Tibial artery (tissue), 4 donors: ENCODE measurements around the gene PCDHGA8.
"Not testable (repeated sequence)": the region's sequence is repeated elsewhere in the genome, so short reads cannot be mapped to it uniquely, and the experiment has no call there.

Experiments
- DNase-seq, 2 donors: peaks; one replicate each; pipeline ENCODE4 v3.0.0-alpha.2; 2019
- H3K27ac ChIP-seq, 2 donors: fragments of 200-600 bp; sonication (generic) in 1 of 2; 1 replicate in 1 of 2; 2 replicates in 1 of 2; pipeline ENCODE4 v1.5.1; 2018 to 2019; ENCODE audit warnings: mild to moderate bottlenecking in 1 of 2
- H3K27me3 ChIP-seq, 2 donors: fragments of 200-600 bp; sonication (generic) in 1 of 2; one replicate each; pipeline versions ENCODE4 v1.5.1 to v1.6.0; 2016 to 2019
- H3K36me3 ChIP-seq, 3 donors: fragments of 200-600 bp; sonication (generic) in 2 of 3; one replicate each; pipeline ENCODE4 v1.5.1; 2016 to 2019; ENCODE audit warnings: mild to moderate bottlenecking in 2 of 3
- H3K4me1 ChIP-seq, 4 donors: fragments of 200-600 bp; sonication (generic) in 2 of 4; 1 replicate in 3 of 4; 2 replicates in 1 of 4; pipeline ENCODE4 v1.5.1; 2016 to 2019
- H3K4me3 ChIP-seq, 2 donors: fragments of 200-600 bp; sonication (generic) in 1 of 2; 1 replicate in 1 of 2; 2 replicates in 1 of 2; pipeline ENCODE4 v1.5.1; 2018 to 2019; ENCODE audit warnings: mild to moderate bottlenecking in 2 of 2
- H3K9me3 ChIP-seq, 3 donors: fragments of 200-600 bp; sonication (generic) in 1 of 3; one replicate each; pipeline ENCODE4 v1.5.1; 2016 to 2019
- CTCF ChIP-seq, 2 experiments: fragments of 200-600 bp in 1 of 2; fragments of 450-650 bp in 1 of 2; IDR thresholded peaks; one replicate each; pipeline ENCODE4 v1.5.1; 2017 to 2019; ENCODE audit warnings: antibody characterized with exemption in 2 of 2, mild to moderate bottlenecking in 1 of 2, moderate library complexity in 1 of 2
- intact Hi-C: fragments of 100-400 bp; cut with DNase I; formaldehyde crosslinking; loops from one replicate; pipeline ENCODE4 v1.15.0; 2023; ENCODE audit warnings: low total_unique reads

Gene PCDHGA8

DNA sequence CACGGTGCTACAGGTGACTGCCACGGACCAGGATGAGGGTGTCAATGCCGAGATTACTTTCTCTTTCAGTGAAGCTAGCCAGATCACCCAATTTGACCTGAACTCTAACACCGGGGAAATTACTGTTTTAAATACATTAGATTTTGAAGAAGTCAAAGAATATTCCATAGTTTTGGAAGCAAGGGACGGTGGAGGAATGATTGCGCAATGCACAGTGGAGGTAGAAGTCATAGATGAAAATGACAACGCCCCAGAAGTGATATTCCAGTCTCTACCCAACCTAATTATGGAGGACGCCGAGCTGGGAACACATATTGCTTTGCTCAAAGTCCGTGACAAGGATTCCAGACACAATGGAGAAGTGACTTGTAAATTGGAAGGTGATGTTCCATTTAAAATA, 3.8 kb upstream of the PCDHGA8 start:
- Histone ChIP-seq H3K4me1 (no peaks in the 10 kb centered on the region), H3K36me3 (peaks cover 4 to 78% (median 70%) of the 10 kb centered on the region in 3 donors), H3K4me3 (no peak overlapping the region), H3K27me3 (no peaks in the 10 kb centered on the region), H3K9me3 (peaks cover 35 to 98% (median 86%) of the 10 kb centered on the region in 3 donors), H3K27ac (no peak overlapping the region)
- intact Hi-C loops, result no loop called here
- DNase-seq, result no peak
- TF ChIP-seq CTCF (IDR thresholded peaks at IDR 0.05), result no peak

DNA sequence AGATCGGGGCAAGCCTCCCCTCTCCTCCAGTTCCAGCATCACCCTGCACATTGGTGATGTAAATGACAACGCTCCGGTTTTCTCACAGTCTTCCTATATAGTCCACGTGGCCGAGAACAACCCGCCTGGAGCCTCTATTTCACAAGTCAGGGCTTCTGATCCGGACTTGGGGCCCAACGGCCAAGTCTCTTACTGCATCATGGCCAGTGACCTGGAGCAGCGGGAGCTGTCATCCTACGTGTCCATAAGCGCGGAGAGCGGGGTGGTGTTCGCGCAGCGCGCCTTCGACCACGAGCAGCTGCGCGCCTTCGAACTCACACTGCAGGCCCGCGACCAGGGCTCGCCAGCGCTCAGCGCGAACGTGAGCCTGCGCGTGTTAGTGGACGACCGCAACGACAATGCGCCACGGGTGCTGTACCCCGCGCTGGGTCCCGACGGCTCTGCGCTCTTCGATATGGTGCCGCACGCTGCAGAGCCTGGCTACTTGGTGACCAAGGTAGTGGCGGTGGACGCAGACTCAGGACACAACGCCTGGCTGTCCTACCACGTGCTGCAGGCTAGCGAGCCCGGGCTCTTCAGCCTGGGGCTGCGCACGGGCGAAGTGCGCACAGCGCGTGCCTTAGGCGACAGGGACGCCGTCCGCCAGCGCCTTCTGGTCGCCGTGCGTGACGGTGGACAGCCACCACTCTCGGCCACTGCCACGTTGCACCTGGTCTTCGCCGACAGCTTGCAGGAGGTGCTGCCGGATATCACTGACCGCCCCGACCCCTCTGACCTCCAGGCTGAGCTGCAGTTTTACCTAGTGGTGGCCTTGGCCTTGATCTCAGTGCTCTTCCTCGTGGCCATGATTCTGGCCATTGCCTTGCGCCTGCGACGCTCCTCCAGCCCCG, 3.0 kb upstream of the PCDHGA8 start:
- Histone ChIP-seq H3K4me3 (no peak overlapping the region), H3K4me1 (no peaks in the 10 kb centered on the region), H3K36me3 (peaks cover 4 to 74% (median 66%) of the 10 kb centered on the region in 3 donors), H3K9me3 (peaks cover 35 to 98% (median 86%) of the 10 kb centered on the region in 3 donors), H3K27me3 (no peaks in the 10 kb centered on the region), H3K27ac (no peak overlapping the region)
- intact Hi-C loops, result no loop called here
- no peak for DNase-seq
- no peak for TF ChIP-seq CTCF (IDR thresholded peaks at IDR 0.05)

DNA sequence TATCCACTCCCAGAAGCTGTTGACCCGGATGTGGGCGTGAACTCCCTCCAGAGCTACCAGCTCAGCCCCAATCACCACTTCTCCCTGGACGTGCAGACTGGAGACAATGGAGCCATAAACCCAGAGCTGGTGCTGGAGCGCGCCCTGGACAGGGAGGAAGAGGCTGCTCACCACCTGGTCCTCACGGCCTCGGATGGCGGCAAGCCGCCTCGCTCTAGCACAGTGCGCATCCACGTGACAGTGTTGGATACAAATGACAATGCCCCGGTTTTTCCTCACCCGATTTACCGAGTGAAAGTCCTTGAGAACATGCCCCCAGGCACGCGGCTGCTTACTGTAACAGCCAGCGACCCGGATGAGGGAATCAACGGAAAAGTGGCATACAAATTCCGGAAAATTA, 834 bp downstream of the PCDHGA8 start:
- DNase-seq, result no peak
- H3K36me3 ChIP-seq, result peaks cover 4 to 63% (median 45%) of the 10 kb centered on the region in 3 donors
- H3K27ac ChIP-seq, result no peak overlapping the region
- TF ChIP-seq CTCF (IDR thresholded peaks at IDR 0.05), result no peak
- no peaks in the 10 kb centered on the region for H3K4me1 ChIP-seq
- no peaks in the 10 kb centered on the region for H3K27me3 ChIP-seq
- peaks cover 37 to 98% (median 84%) of the 10 kb centered on the region in 3 donors for H3K9me3 ChIP-seq
- intact Hi-C loops, result no loop called here
- H3K4me3 ChIP-seq, result no peak overlapping the region

DNA sequence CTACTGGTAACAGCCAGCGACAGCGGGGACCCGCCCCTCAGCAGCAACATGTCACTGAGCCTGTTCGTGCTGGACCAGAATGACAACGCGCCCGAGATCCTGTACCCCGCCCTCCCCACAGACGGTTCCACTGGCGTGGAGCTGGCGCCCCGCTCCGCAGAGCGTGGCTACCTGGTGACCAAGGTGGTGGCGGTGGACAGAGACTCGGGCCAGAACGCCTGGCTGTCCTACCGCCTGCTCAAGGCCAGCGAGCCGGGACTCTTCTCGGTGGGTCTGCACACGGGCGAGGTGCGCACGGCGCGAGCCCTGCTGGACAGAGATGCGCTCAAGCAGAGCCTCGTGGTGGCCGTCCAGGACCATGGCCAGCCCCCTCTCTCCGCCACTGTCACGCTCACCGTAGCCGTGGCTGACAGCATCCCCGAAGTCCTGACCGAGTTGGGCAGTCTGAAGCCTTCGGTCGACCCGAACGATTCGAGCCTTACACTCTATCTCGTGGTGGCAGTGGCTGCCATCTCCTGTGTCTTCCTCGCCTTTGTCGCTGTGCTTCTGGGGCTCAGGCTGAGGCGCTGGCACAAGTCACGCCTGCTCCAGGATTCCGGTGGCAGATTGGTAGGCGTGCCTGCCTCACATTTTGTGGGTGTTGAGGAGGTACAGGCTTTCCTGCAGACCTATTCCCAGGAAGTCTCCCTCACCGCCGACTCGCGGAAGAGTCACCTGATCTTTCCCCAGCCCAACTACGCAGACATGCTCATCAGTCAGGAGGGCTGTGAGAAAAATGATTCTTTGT, 2.2 kb downstream of the PCDHGA8 start:
- DNase-seq, intact Hi-C loops, H3K27me3 ChIP-seq, H3K27ac ChIP-seq, H3K4me3 ChIP-seq, H3K4me1 ChIP-seq: not testable (repeated sequence)
- H3K9me3 ChIP-seq, result peaks cover 49 to 98% (median 83%) of the 10 kb centered on the region in 3 donors
- peaks cover 4 to 64% (median 45%) of the 10 kb centered on the region in 3 donors for H3K36me3 ChIP-seq

DNA sequence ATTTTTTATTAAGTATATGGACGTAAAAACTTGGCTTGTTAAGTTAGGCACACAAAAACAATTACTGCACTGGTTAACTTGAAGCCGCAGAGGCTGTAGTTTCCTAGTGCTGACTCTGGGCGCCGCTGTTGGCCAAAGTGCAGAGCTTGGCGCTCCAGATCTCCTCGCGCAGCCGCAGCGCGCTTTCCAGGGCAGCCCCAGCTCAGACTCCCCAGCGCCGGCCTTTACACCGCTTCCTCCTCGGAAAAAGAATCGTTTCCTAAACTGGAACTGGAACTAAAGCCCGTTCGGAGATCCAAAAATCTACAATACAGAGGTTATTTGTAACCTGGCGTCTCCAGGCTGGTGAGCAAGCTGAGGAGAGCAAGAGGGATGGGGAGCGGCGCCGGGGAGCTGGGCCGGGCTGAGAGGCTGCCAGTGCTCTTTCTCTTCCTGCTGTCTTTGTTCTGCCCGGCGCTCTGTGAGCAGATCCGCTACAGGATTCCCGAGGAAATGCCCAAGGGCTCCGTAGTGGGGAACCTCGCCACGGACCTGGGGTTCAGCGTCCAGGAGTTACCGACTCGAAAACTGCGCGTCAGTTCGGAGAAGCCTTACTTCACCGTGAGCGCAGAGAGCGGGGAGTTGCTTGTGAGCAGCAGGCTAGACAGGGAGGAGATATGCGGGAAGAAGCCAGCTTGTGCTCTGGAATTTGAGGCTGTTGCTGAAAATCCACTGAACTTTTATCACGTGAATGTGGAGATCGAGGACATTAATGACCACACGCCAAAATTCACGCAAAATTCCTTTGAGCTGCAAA, 5.5 kb downstream of the PCDHGA8 start, which contains the start of gene PCDHGB5:
Gene PCDHGB5, plus strand, starts transcription at position 192 of the 796 bp plus-strand sequence. Its CDS starts 181 bp downstream, at position 373.
- DNase-seq, H3K27me3 ChIP-seq, H3K27ac ChIP-seq, intact Hi-C loops, H3K4me1 ChIP-seq: not testable (repeated sequence)
- peak in 1 of 2 experiments; percentile 44 for TF ChIP-seq CTCF (IDR thresholded peaks at IDR 0.05)
- H3K4me3 ChIP-seq, result peak within 1 kb of the TSS; percentile 31 to 38
- H3K36me3 ChIP-seq, result peaks cover 3 to 50% (median 31%) of the 10 kb centered on the region in 3 donors
- H3K9me3 ChIP-seq, result peaks cover 52 to 98% (median 89%) of the 10 kb centered on the region in 3 donors
